GM12865 (cell line): Measurements from ENCODE around the gene RSPH10B2.
A peak's percentile ranks its signal among the peaks of the same experiment; 100 is the strongest.
"Not testable (repeated sequence)": the region's sequence is repeated elsewhere in the genome, so short reads cannot be mapped to it uniquely, and the experiment has no call there.

Experiments
- DNase-seq: peaks from one replicate; pipeline ENCODE4 v3.0.0; 2010; ENCODE audit warnings: low read depth
- H3K4me3 ChIP-seq: 2 replicates; pipeline ENCODE4 v1.5.1; 2011; ENCODE audit warnings: mild to moderate bottlenecking, low read depth, low read length, control low read depth

The RSPH10B2 gene

DNA sequence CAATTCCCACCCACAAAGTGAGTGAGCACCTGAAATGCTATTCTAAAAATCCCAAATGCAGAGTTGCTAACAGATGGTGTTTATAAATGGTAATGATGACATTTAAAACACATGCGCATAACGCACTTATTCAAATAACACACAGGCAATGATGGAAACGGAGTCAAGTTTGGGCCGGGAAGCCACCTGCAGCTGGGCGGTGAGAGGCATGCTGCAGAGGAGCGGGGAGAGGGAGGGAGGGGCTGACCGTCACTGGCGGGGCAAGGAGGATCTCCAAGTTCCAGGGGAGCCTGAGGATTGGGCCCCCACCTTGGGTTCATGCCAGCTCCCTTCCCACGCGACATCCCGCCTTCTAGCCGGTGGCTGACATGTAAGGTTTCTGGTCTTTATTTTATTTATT lies 7.3 kb downstream of the RSPH10B2 start:
- H3K4me3 ChIP-seq, DNase-seq: not testable (repeated sequence)

DNA sequence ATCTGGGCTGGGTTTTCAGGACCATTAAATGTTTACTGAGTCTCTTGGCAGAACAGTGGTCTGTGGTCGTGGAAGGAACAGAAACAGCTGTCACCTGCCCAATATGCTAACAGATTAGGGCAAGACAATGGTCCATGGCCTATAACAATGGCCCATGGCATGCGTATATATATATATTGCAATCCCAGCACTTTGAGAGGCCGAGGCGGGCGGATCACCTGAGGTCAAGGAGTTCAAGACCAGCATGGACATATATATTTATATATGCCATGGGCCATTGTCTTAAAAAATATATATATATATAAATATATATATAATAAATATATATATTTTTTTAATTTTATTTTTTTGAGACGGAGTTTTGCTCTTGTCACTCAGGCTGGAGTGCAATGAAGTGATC lies 27.7 kb downstream of the RSPH10B2 start:
- H3K4me3 ChIP-seq, DNase-seq: not testable (repeated sequence)

DNA sequence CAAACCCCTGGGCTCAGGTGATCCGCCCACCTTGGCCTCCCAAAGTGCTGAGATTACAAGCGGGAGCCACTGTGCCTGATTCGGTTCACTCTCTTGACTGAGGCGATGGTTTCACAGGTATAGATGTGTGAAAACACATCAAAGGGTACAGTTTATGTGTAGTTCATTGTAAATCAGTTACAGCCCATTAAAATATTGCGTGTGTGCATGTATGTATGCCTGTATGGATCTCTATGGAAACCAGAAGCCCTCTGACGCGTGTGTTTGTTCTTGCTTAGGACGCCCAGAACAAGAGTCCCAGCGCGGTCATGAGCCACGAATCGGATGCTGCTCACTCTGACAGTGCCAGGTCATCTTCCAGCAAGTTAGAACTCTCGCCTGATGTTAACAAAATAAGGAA lies 35.5 kb downstream of the RSPH10B2 start:
- not testable (repeated sequence) for DNase-seq, H3K4me3 ChIP-seq

DNA sequence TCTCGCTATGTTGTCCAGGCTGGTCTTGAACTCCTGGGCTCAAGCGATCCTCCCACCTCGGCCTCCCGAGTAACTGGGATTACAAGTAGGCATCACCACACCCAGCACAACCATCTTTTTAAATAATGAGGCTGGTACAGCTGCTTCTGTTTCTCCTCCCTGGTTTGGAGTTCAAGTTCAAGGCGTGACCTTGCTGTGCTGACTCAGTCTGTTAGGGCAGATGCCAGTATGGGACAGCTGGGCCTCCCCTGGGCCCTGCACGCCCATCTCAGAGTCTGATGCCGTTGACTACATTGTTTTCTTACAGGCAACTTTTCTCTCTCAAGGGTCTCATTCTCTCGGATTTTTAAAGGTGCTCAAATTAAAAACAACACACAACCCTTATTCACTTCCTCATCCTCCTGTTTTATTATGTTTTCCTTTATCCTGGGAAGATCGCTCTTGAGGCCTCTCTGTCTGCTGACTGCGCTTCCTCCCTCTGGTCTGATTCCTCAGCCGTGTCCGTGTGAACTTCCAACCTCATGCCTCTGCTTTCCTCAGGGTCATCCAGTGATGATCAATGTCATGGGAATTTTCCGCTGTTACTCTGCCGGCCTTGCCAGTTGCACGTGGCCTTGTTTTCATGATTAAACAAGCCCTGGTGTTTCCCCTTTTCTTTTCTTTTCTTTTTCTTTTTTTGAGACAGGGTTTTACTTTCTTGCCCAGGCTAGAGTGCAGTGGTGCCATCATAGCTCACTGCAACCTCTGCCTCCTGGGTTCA lies 38.4 kb downstream of the RSPH10B2 start:
- not testable (repeated sequence) for DNase-seq, H3K4me3 ChIP-seq

GRCh38 chr7:6794276-6794675 lies 40.4 kb downstream of the RSPH10B2 start:
- not testable (repeated sequence) for H3K4me3 ChIP-seq, DNase-seq

GRCh38 chr7:6797218-6797617 lies 43.3 kb downstream of the RSPH10B2 start:
- not testable (repeated sequence) for DNase-seq, H3K4me3 ChIP-seq

GRCh38 chr7:6798047-6798446 lies 44.1 kb downstream of the RSPH10B2 start:
- not testable (repeated sequence) for H3K4me3 ChIP-seq, DNase-seq

DNA sequence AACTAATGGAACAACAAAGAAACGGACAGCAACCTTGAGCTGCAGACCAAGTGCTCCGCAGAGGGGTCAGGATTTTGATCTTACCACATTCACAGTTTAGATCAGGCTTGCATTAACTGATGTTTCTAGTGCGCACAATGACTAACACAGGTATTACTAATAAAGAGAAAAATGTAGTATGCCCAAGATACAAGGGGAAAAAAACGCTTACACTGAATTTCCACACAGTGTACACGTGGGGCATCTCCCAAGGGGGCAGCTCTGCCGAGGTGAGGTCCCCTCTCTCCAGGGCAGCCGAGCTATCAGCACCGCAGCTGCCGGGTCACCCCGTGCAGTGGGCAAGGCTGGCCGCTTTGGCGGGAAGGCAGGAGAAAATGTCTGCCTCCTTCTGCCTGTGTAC lies 46.0 kb downstream of the RSPH10B2 start:
- not testable (repeated sequence) for DNase-seq

DNA sequence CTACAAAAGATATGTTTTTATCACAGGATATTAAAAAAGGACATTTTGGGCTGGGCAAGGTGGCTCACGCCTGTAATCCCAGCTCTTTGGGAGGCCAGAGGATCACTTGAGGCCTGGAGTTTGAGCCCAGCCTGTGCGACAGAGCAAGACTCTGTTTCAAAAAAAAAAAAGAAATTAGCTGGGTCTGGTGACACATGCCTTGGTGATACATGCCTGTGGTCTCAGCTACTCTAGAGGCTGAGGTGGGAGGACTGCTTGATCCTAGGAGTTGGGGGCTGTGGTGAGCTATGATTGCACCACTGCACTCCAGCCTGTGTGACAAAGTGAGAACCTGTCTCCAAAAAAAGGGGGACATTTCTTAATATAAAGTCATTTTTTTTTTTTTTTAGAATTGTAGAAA lies 46.4 kb downstream of the RSPH10B2 start:
- not testable (repeated sequence) for H3K4me3 ChIP-seq, DNase-seq

More for the DNA sequence above, 46.0 kb downstream of the RSPH10B2 start:
- not testable (repeated sequence) for H3K4me3 ChIP-seq

GRCh38 chr7:6807393-6807918 lies 53.6 kb downstream of the RSPH10B2 start:
- not testable (repeated sequence) for H3K4me3 ChIP-seq, DNase-seq

DNA sequence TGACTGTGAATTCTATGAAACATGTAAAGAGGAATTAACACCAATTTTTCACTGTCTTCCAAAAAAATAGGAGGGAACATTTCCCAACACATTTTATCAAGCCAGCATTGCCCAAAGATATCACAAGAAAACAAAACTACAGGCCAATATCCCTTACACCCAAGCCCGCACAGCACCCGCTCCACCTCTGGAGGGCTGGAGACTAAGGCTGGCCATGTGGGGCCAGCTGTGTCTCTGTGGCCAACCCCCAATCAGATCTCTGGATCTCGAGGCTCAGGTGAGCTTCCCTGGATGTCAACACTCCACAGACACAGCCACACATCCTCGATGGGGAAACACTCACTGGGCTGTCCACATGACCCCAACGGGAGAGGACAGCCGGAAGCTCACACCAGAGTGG lies 54.1 kb downstream of the RSPH10B2 start:
- H3K4me3 ChIP-seq, DNase-seq: not testable (repeated sequence)

- not testable (repeated sequence) for H3K4me3 ChIP-seq, DNase-seq
These were observed 59.1 kb downstream of the RSPH10B2 start for GRCh38 chr7:6813011-6813410.

DNA sequence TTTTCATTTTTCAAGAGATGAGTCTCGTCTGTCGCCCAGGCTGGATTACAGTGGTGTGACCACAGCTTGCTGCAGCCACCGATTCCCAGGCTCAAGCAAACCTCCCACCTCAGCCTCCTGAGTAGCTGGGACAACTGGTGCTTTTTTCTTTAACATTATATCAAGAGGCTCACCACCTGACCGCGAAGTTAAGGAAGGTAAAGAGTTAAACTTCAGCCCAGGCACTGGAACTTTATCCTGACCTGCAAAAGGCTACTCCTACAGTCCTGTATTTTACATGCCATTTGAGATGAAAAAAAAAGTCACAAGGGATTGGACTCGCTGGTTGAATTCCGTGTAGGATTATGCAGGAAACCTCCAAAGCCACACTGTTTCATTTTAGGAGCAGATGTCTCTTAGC lies 61.6 kb downstream of the RSPH10B2 start:
- DNase-seq, H3K4me3 ChIP-seq: not testable (repeated sequence)

GRCh38 chr7:6821622-6822021 lies 67.7 kb downstream of the RSPH10B2 start:
- DNase-seq, H3K4me3 ChIP-seq: not testable (repeated sequence)

- H3K4me3 ChIP-seq, result peak overlapping the region; percentile 31
- not testable (repeated sequence) for DNase-seq
These were observed 71.6 kb downstream of the RSPH10B2 start for GRCh38 chr7:6825236-6826125.
